GM10847 (cell line): ENCODE results near the gene OR5H15.

ENCODE experiments used
- POLR2A ChIP-seq: IDR thresholded peaks from 2 replicates; pipeline ENCODE4 v1.6.1; 2011; ENCODE audit not compliant: insufficient read length; ENCODE audit errors: extremely low read depth

Gene OR5H15

DNA sequence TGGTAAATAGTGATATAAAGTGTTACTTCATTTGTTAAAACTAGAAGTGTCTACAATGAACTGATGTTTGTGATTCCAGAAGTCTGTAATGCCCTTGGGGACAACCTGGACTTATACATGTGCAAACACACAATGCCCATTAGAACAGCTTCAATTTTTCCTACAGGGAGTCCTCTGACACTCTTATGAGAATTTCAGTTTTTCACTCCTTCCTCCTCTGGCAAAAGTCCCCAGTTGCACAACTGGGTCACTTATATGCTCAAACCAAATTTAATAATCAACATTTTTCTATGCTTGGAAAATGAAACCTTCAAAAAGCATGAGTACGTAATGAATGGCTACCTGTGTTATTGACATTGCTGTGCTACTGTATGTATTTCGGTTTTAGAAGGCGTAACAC, at the start of gene OR5H15:
Gene OR5H15, plus strand, starts transcription at position 301 of the 400 bp plus-strand sequence. CDS start 2,004 bp downstream, outside the sequence.
- no peak for TF ChIP-seq POLR2A

DNA sequence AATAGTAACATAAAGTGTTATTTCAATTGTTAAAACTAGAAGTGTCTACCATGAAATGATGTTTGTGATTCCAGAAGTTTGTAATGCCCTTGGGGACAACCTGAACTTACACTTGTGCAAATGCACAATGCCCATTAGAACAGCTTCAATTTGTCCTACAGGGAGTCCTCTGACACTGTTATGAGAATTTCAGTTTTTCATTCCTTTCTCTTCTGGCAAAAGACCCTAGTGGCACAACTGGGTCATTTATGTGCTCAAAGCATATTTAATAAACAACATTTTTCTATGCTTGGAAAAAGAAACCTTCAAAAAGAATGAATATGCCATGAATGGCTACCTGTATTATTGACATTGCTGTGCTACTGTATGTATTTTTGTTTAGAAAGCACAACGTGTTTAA, 36.1 kb upstream of the OR5H15 start, which contains the start of gene OR5H1:
Gene OR5H1, plus strand, starts transcription at position 301 of the 400 bp plus-strand sequence. CDS start 1,977 bp downstream, outside the sequence.
- no peak for TF ChIP-seq POLR2A

GRCh38 chr3:98136631-98137030, 29.9 kb upstream of the OR5H15 start:
- no peak for TF ChIP-seq POLR2A

DNA sequence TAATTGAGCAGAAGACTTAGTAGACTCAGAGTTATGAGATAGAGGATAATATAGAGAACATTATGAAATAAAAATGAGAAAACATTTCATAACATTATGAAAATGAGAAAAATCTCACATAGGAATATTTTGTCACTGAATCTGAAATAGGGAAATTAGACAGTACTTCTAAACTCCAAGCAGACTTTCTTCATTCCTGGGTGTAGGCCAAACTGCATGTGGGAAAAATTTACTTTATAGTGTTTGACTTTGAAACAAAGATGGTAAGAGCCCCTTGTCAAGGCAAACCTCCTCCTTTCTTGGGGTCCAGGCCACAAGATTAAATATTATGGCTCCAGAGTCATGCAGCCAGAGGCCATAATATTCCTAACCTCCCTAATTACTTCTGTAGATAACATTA, 26.0 kb upstream of the OR5H15 start:
- no peak for TF ChIP-seq POLR2A

GRCh38 chr3:98147179-98147578, 19.3 kb upstream of the OR5H15 start, which contains the start of gene OR5H14:
TSS of gene OR5H14 (plus strand) at chr3:98147479. CDS start at chr3:98149386, 1,907 bp downstream.
- TF ChIP-seq POLR2A: no peak

- no peak for TF ChIP-seq POLR2A
Observed at GRCh38 chr3:98148751-98149150, 17.7 kb upstream of the OR5H15 start.

GRCh38 chr3:98151241-98151640, 15.3 kb upstream of the OR5H15 start:
- no peak for TF ChIP-seq POLR2A

GRCh38 chr3:98171071-98171470, 4.6 kb downstream of the OR5H15 start:
- no peak for TF ChIP-seq POLR2A

GRCh38 chr3:98172621-98173020, 6.1 kb downstream of the OR5H15 start:
- no peak for TF ChIP-seq POLR2A

GRCh38 chr3:98180319-98180890, 13.9 kb downstream of the OR5H15 start:
- no peak for TF ChIP-seq POLR2A

DNA sequence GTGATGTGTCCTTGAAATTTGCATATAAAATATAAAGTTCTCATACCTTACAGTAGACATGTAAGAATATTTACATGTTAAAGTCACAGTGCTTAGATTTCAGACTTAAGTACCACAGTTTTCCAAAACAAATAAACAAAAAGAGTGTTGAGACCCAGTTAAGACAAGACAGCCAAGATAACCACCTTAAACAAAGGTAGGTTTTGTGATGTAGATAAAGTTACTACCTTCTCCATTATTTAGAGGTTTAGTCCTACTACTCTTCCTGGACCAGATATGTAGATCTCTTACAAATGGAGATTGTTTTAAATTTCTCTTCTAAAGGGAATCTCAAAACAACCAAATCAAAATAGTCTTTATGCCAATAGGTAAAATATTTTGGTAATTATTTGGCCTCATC, 15.7 kb downstream of the OR5H15 start:
- no peak for TF ChIP-seq POLR2A

DNA sequence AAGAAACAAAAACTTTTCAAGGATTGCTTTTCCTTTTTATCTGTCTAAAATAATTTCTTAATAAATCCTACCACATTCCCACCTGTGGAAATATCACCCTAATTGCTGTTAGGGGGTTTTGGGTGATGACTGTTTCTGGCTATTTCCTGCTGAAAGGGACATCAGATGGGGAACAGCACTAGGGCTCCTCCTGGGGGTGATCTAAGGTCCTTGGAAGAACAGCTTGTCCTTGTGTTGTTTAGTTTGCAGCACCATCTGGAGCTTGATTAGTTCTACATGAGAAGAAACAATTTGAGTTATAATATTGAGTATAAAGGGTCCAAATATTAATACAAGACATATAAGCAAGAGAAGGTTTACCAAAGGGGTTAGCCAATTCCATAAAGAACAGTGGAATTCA, 18.7 kb downstream of the OR5H15 start:
- no peak for TF ChIP-seq POLR2A

GRCh38 chr3:98188545-98188944, 22.0 kb downstream of the OR5H15 start:
- no peak for TF ChIP-seq POLR2A

DNA sequence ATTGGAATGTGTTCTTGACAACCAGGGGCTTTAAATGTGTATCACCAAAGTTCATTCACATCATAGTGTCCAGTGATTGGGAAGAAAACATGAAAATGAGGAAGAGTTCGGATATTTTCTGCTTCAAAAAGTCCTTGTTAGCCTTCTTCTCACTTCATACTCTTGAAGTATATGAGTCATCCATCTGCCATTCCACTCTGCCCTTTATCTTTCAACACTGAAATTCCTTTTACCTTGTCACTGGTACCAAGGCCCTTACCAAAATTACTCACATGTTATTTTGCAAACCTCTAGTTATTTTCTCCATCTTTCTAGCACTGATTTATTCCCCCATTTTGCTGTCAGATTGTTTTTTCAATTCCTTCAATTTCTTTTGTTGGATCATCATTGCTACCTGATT, 32.5 kb downstream of the OR5H15 start:
- TF ChIP-seq POLR2A: no peak

DNA sequence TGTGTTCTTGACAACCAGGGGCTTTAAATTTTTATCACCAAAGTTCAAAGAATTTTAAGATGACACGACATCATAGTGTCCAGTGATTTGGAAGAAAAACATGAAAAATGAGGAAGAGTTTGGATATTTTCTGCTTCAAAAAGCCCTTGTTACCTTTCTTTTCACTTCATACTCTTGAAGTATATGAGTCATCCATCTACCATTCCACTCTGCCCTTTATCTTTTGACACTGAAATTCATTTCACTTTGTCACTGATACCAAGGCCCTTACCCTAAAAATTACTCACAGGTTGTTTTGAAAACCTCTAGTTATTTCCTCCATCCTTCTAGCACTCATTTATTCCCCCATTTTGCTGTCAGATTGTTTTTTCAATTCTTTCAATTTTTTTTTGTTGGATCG, 42.7 kb downstream of the OR5H15 start:
- TF ChIP-seq POLR2A: no peak

- no peak for TF ChIP-seq POLR2A
Observed at GRCh38 chr3:98213276-98213675, 46.8 kb downstream of the OR5H15 start.

- TF ChIP-seq POLR2A: no peak
Observed at GRCh38 chr3:98215051-98215450, 48.6 kb downstream of the OR5H15 start.
